NCI-H2171 (cell line): Measurements from ENCODE around the gene INHA.

ENCODE experiments used
- DNase-seq: peaks from one replicate; lab custom pipeline; 2025; lab: John Stamatoyannopoulos, UW

The INHA gene

DNA sequence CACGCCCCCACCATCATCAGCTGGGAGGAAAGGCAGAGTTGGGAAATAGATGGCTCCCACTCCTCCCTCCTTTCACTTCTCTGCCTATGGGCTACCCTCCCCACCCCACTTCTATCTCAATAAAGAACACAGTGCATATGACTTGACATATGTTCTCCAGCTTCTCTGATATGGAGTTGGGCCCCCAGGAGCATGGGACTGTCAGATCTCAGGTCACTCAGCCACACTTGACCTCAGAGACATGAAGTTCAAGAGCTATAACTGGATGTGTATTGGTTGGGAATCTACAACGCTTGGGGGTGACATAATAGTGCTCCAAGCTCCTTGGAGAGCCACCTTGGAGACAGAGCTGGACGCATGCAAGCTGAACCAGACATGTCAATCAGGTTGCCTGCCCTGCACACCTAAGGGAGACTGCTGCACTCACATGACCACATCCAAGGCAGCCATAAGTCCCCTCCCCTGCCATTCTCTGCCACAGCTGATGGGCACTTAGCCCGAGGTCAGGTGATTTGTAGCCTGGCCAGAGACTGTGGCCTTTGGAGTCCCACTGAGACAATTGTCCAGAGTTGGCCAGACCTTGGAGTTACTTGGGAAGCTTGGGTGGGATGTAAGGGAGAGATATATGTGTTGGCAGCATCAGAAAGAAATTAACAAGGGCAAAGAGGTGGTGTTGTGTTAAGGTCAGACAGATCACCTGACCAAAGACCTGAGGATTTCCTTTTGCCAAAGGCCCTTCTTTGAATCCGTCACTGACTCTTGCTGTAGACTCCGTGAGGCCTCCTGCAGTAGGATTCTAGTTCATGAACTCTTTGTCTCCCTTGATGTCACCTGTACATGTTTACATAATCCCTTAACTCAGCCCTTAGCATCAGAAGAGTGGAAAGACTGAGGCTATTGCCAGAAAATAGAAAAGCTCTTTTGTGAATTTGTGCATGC, 3.7 kb downstream of the INHA start:
- DNase-seq = no peak

DNA sequence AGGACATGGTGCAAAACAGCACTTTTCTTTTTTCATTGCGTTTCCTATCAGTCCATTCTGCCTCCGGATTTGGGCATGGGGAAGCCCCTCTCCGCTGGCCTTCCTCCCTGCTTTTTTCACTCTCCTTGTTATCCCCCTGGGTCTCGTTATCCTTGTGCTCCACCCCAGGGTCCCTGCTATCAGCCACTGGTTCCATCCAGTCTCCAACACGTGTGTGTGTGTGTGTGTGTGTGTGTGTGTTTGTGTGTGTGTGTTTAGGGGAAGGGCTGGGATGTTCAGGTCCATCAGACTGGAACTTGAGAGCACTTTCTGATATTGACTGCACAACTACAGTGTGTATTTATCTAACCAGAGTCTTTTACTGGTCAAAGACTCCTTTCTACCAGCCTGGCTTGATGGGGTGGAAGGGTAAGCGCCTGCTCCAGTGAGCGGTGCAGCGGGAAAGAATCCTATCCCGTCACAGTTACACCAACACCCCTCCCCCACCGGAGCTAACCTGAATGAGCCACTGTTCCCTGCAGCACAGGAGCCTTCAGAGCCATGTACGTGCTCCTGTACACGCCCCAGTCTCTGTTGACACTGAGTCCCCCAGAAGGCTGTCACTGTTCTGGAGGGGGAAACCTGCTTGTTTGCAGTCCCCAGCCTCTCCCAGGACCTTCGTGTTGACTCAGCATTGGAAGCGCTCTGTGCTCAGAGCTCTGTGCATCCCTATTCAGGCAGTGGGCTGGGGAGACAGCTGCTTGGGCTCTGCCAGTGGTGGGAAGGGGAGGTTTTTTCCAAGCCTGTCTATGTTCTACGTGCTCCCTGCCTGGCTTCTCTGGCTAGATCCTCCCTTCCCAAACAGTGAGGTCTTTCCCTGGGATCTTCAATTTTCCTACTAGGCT, 4.6 kb downstream of the INHA start:
- DNase-seq = peak; percentile 27

DNA sequence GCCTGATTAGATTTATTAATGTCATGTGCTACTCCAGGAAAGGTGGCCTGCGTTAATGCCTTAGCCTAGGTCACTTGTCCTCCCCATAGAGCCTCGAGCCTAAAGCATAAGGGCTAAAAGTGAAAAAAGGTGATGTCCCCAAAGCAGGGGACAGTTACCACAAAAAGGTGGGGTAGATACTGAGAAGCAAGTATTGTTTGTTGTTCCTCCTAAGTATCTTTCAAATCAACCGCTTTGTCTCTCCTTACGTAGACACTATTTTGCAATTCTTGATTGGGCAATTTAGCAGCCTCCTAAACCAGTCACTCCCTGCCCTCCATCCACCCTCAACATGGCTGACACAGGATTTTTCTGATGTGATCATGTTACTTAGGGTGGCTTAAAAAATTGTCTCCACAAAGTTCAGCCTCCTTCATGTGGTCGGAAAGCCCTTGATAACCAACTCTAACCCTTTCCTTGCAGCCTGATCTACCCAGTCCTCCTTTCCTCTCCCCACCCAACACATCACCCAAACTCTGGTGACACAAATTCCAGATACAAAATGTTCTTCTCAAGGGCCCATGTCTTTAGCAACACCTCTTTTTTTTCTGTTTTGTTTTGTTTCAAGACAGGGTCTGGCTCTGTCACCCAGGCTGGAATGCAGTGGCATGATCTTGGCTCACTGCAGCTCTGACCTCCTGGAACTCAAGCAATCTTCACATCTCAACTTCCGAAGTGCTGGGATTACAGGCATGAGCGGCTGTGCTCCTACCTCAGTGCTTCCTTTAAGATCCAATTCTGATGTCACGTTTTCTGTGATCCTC, 6.9 kb downstream of the INHA start:
- no peak for DNase-seq

DNA sequence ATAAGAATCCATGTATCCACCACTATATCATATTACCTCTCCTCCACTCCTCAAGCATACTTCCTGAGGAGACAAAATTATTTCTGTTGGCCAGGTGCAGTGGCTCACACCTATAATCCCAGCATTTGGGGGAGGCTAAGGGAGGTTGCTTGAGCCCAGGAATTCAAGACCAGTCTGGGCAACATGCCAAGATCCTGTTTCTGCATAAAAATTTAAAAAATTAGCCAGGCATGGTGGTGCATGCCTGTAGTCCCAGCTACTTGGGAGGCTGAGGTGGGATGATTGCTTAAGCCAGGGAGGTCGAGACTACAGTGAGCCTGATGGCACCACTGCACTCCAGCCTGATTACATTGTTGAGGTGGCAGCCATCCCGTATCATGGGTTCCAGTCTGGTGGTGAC, 9.2 kb downstream of the INHA start:
- no peak for DNase-seq

DNA sequence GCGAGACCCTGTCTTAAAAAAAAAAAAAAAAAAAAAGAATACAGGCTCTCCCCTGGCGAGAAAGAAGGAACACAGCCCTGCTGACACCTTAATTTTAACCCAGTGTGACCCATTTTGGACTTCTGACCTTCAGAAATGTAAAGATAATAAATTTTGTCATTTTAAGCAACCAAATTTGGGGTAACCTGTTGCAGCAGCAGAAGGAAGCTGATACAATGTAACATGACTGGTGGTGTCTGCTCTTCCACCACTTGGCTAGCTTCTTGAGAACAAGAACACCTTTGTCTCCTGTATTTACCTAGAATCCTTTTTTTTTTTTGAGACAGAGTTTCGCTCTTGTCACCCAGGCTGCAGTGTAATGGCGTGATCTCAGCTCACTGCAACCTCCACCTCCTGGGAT, 19.0 kb downstream of the INHA start:
- no peak for DNase-seq

DNA sequence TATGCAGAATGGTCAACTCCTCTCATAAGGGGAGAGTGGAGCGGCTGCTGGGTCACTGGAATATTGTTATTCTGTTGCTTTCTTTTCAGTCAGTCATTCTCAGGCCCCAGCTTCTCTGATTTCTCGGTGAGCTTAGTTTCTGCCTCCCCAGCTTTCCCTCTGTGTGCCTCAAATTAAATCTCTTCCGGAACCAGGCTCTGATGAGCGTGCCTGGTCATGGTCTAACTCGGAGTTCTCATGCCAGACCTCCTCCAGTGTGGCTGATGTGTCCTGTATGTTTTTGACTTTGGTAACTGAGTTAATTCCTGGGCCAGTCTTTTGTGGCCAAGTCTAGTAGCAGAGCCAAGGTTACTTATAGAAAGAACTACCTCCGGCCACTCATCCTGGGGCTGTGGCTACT, 20.6 kb downstream of the INHA start:
- DNase-seq = no peak

DNA sequence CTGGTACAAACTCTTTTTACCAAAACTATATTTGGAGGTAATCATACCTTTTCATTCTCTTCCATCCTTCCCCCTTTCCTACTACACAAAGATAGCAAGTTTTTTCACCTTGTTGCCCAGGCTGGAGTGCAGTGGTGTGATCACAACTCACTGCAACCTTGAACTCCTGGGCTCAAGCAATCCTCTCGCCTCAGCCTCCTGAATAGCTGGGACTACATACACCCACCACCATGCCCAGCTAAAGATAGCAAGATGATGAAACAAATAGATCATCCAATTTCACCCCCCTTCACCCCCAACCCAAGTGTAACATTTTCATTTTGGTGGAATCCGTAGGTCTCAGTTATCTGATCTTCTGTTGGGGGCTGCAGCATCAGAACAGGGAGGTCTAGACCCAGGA, 21.0 kb downstream of the INHA start:
- DNase-seq = no peak

DNA sequence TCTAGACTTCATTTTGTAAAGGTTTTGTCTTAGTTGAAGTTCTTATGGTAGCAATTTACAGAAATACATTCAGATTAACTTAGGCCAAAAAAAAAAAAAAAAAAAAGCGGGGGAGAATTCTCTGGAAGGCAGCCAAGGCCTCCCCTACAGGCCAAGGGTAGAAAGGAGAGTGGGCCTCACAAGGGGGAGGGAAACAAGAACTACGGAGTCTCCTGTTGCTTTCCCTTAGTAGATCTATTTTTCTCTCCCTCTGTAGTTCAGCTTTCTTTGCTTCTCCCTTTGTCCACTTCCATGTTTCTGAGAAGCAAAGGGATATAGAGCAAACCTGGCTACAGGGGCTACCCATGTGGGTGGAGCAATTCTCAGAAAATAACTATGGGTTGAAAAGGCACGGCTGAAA, 23.1 kb downstream of the INHA start:
- no peak for DNase-seq

DNA sequence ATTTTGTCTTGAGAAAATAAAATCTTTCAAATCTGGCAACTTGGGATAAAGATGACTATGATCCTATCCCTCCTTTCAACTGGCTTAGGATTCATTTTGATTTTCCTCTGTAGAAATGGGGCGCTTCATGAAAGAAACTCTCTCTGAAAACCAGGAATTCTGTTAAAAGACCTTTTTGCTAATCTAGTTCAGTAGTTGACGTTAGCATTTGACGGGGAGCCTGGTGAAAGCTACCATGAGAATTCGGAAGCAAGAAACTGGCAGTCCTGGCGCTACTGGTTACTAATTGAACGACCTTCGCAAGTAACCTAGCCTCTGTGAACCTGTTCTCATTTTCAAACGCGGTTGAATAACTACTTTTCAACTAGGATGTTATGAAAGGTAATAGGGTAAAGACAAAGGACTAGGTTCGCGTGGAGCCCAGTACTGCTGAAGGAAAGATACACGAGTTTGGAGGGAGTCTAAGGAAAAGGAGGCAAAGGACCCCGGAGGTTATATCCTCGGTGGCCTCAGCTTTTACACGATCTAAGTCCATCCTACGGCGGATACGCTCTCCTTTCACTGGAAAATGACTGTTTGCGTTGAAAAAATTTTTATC, 24.9 kb downstream of the INHA start:
- DNase-seq = no peak

DNA sequence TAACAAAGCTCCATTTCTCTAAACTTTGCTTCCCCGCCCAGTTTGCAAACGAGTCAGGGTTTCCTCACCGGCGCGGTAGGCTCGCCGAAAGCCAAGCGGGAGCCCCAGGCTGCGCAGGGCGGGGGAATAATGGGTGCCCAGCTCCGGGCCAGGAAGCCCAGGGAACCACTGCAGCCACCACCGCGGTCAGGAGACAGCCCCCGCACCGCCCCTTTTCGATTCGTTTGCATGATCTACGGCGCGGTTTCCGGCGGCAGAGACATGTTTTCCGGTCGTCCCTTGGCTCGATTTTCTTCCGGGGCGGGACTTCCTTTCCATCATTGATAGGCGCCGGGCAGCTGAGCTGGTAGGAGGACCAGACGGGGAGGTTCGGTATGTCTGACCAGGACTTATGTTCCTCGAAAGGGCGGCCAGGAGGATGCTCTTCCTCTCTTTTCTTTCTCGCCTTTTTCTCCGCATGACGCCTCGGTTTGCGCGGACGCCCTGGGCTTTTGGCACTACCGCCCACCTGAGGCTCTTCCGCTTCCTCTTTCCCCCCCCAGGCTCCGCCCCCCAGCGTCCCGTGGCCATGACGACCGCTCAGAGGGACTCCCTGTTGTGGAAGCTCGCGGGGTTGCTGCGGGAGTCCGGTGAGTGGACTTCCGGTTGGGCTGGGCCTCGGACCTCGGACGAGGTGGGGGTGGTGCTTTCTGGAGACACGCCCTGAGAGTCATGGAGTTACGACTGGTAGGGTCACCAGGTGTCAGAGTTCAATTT, 25.6 kb downstream of the INHA start, which contains the start of gene STK11IP:
STK11IP (plus strand) TSS at position 306 of the 756 bp plus-strand sequence; CDS start at position 569, 263 bp downstream.
- DNase-seq = peak; percentile 92

DNA sequence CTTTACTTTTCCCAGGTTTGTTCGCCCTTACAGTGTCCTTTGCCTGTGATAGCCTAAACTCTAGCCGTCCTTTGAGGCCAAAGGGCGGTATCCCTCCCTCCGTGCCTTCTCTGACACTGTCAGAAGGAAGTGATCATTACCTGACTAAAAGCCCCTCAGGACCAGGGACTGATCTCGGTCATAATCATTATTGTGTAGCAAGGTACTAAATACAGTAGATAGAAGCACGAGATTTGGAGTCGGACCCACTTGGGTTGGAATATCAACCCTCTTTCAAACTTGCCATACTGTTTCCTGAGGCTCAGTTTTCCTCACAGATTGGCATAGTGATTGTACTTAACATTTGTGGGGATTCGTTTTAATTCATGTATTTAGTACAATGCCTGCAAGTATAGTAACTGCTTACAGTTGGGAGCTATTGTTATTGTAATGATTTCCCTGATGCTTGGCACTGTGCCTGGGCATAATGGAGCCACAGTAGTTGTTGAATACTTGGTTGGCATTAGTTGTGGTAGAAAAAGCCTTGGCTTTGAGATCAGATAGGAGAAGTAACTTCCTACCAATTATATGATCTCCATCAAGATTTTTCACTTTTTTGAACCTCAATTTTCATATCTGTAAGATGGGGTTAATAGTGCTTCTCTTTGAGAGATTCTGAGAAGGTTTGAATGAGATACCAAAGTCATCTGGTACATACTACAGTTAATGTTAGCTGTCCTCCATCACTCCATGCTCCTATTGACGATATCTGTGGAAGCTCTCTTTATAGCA, 26.4 kb downstream of the INHA start:
- DNase-seq = no peak

DNA sequence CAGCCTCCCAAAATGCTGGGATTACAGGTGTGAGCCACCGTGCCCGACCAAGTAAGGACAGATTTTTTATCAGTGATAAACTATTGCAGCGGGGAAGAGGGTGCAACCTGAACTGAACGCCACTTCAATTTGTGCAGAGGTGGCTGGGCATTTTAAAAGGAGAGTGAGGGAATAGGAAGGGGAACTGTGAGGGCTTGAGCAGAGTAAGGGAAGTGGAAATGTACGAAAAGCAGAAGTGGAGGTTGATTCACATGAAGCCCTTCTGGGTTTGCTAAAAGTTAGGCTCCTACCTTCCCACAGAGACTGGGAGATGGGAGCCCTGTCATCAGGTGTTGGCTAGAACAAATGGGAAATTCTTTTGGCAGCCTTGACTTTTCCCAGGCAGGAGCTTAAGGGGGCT, 31.7 kb downstream of the INHA start:
- DNase-seq = no peak

DNA sequence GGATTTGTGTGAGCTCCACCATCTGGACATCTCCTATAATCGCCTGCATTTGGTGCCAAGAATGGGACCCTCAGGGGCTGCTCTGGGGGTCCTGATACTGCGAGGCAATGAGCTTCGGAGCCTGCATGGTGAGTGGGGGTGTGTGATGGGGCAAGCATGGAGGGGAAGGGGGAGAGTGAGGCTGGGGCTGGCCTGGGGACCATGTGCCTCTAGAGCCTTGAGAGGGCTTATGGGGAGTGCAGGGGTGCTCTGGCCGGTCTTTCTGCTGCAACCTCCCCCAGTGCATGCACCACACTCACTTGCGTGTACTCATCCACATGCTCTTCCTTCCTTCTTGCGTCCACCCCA, 33.5 kb downstream of the INHA start:
- DNase-seq = no peak

DNA sequence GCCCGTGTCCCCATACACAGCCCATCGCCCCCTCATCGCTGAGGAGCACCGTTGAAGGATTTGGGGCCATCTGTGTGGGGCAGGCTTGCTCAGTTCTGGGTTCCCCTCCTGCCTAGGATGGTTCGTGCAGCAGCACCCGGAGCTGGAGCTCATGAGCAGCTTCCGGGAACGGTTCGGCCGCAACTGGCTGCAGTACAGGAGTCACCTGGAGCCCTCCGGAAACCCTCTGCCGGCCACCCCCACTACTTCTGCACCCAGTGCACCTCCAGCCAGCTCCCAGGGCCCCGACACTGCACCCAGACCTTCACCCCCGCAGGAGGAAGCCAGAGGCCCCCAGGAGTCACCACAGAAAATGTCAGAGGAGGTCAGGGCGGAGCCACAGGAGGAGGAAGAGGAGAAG, 35.8 kb downstream of the INHA start:
- no peak for DNase-seq

DNA sequence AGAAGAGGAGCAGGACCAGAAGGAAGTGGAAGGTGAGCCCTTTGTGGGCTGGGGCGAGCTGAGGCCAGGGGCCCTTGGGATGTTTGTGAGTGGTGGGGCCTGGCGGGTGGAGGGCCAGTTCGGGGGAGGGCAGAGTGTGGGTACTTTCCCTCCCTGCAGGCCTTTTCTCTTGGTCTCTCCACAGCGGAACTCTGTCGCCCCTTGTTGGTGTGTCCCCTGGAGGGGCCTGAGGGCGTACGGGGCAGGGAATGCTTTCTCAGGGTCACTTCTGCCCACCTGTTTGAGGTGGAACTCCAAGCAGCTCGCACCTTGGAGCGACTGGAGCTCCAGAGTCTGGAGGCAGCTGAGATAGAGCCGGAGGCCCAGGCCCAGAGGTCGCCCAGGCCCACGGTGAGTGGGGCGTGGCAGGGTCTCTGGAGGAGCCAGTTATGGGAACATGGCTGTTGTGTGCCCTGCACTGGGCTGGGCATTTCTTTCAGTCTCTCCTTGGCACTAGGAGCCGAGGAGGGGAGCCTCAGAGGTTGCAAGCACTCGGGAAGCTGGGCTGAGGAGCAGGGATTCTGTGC, 36.4 kb downstream of the INHA start:
- no peak for DNase-seq

DNA sequence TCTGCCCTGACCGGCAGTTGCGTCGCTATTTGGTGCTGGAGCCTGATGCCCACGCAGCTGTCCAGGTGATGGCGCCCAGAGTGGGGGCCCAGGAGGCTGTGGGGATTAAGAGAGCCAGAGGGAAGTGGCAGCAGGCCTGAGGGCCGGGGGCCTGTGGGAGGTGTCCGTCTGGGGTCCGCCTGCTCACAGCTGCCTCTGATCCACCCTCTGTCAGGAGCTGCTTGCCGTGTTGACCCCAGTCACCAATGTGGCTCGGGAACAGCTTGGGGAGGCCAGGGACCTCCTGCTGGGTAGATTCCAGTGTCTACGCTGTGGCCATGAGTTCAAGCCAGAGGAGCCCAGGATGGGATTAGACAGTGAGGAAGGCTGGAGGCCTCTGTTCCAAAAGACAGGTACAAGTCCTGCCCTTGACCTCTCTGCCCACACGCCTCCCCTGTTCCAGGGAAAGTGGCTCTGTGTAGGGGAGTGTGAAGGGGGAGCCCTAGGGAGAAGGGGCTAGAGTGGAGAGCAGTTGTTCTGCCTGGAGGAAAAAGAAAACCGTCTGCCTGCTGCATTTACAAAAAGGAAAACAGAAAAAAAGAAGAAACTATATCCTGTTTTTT, 37.1 kb downstream of the INHA start:
- no peak for DNase-seq

DNA sequence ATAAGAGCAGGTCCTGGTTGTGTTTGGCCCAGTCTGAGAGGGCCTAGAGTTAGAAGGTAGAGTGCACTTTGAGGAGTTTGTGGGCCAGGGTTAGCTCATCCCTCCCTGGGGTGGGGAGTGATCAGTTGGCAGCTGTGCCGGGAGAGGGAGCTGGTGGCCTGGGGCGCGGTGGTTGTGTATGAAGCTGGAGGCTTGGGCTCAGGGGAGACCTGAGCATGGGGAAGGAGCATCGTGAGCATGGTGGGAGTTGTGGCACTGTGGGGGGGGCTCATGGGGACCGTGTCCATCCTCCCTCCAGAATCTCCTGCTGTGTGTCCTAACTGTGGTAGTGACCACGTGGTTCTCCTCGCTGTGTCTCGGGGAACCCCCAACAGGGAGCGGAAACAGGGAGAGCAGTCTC, 39.2 kb downstream of the INHA start:
- no peak for DNase-seq

DNA sequence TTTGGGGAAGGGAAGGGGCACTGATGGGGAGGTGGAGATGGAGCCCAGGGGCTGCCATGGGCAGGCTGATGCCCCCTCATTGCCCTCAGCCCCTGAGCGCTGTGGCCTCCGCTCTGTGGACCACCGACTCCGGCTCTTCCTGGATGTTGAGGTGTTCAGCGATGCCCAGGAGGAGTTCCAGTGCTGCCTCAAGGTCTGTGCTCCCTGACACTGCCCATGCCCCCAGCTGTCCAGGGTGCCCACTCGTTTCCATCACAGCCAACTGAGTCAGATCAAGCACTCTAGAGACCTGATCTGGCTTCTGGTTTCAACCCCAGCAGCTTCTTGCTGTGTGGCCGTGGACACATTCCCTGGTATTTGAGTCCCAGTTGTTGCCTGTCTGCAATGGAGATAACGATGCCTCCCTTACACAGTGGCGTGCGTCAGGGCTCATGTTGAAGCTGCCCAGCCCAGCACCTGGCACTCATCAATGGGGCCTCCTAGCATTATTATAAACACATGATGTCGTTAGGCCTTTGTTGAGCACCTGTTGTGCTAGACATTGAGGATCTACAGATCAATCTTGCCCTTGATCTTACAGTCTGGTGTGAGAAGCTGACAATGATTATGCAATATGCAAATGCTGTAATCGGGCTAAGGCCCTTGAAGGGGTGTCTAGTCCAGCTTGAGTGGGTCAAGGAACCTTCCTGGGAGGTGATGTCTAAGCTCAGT, 39.9 kb downstream of the INHA start:
- no peak for DNase-seq
